ENCODE results near the gene MLH3. TPM values are rescaled to one million over a fixed set of nuclear protein-coding genes. Genes with fewer than 3 reads are reported as not detected.
A peak's percentile ranks its signal among the peaks of the same experiment; 100 is the strongest.

Gene MLH3
- total RNA-seq, 5 donors from 2014 or later (not counting 1 experiment from before 2014, with no cell fraction given): 17.3 to 28.2 (median 22.1) TPM

DNA sequence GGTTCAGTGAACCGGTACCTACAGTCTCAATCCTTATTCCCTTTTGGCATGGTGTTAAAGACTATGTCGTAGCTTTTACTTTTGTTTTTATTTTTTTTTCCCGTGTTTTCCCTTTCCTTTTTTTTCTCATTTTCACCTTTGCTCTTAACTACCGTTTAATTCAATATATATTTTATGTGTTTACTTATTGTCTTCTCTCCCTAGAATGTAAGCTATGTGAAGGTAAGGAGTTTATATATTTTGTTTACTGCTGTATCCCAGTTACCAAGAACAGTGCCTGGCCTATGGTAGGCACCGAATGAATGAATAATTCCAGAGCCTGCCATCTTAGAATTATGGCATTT is 261 bp upstream of the MLH3 start:
- WGBS (ENCODE audit: insufficient coverage): no CpG with 5 or more reads among the region's 5 CpGs
- Mint-ChIP-seq H3K9me3 (no peaks in the 10 kb centered on the region), H3K4me1 (peaks cover 41 to 48% (median 43%) of the 10 kb centered on the region in 3 donors), H3K27ac (peak overlapping the region; percentile 90 to 91), H3K36me3 (peaks cover 25% of the 10 kb centered on the region), H3K27me3 (no peaks in the 10 kb centered on the region), H3K4me3 (peak overlapping the region; percentile 92 to 93 (median 92))
- DNase-seq (no peak), ATAC-seq (replicated peaks in 1 of 4) (no peak)
- Histone ChIP-seq H3K36me3 (ENCODE audit: control insufficient read depth in 2 of 2, extremely low read depth in 1 of 2, insufficient read depth in 1 of 2, low read length in 1 of 2) (no peaks in the 10 kb centered on the region), H3K9me3 (peaks cover 2% of the 10 kb centered on the region), H3K4me3 (ENCODE audit: control insufficient read depth in 1 of 2, extremely low read depth in 1 of 2, low read length in 1 of 2) (peak overlapping the region; percentile 70 to 72), H3K4me1 (ENCODE audit: control insufficient read depth in 1 of 2, extremely low read depth in 1 of 2, insufficient read depth in 2 of 2, low read length in 2 of 2) (peaks cover 2 to 13% of the 10 kb centered on the region in 2 experiments), H3K27ac (ENCODE audit: low read length) (peak overlapping the region; percentile 55), H3K27me3 (replicated peaks in 1 of 2; ENCODE audit: control insufficient read depth in 2 of 2, extremely low read depth in 1 of 2, insufficient read depth in 2 of 2, low read length in 1 of 2) (no peaks in the 10 kb centered on the region)
- POLR2A ChIA-PET: interaction anchor here (0.6 to 1.1 kb wide), 3 partner anchors 12 to 443 kb away, joined by 3 to 6 read pairs (median 4); partner anchors contain the start of gene ACYP1 (in 1 of the 2)
- CTCF ChIA-PET: interaction anchor here (0.5 to 1.0 kb wide), 5 partner anchors 12 to 168 kb away, joined by 3 to 6 read pairs (median 4); partner anchors contain the start of gene ACYP1 (in 1 of the 2)

GRCh38 chr14:75049731-75050201 is 1.5 kb downstream of the MLH3 start:
- Mint-ChIP-seq H3K36me3 (peaks cover 18% of the 10 kb centered on the region), H3K9me3 (no peaks in the 10 kb centered on the region), H3K4me3 (peak overlapping the region; percentile 92 to 93 (median 92)), H3K27ac (peak overlapping the region in 1 of 2 donors; percentile 14), H3K4me1 (peaks cover 56 to 63% (median 59%) of the 10 kb centered on the region in 3 donors), H3K27me3 (no peaks in the 10 kb centered on the region)
- H3K4me3 ChIP-seq (ENCODE audit: control insufficient read depth in 1 of 2, extremely low read depth in 1 of 2, low read length in 1 of 2): no peak overlapping the region
- WGBS (ENCODE audit: insufficient coverage): 100% methylated on average over 1 of the region's 3 CpGs
- H3K4me1 ChIP-seq (ENCODE audit: control insufficient read depth in 1 of 2, extremely low read depth in 1 of 2, insufficient read depth in 2 of 2, low read length in 2 of 2): peaks cover 2 to 17% of the 10 kb centered on the region in 2 experiments
- H3K36me3 ChIP-seq (ENCODE audit: control insufficient read depth in 2 of 2, extremely low read depth in 1 of 2, insufficient read depth in 1 of 2, low read length in 1 of 2): no peaks in the 10 kb centered on the region
- ChIA-PET POLR2A (interaction anchor here (0.6 to 1.4 kb wide), 4 partner anchors 13 to 1554 kb away, joined by 3 to 6 read pairs (median 3); no protein-coding TSS in a partner anchor), CTCF (no interaction called here)
- DNase-seq (no peak), ATAC-seq (replicated peaks in 1 of 4) (no peak)
- H3K27me3 ChIP-seq (replicated peaks in 1 of 2; ENCODE audit: control insufficient read depth in 2 of 2, extremely low read depth in 1 of 2, insufficient read depth in 2 of 2, low read length in 1 of 2): no peaks in the 10 kb centered on the region
- H3K9me3 ChIP-seq: peaks cover 2% of the 10 kb centered on the region
- H3K27ac ChIP-seq (ENCODE audit: low read length): no peak overlapping the region

DNA sequence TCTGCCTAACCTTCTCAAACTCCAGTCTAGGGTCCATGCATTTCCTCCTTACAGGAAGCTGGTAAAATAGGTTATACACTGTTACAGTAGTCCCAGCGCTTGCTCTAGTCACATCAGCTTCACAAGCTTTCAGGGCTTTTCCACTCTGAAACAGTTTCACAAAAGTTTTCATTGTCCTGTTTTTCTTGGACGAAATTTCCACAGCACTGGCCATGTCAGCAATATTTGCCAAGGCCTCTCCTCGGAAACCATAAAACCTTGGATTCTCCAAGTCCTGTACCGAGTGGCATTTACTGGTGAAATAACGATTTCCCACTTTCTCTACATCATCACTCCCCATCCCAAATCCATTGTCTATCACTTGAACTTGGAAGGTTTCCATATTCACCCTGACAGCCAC is 2.1 kb downstream of the MLH3 start:
- peaks cover 62 to 70% (median 65%) of the 10 kb centered on the region in 3 donors for H3K4me1 Mint-ChIP-seq
- ChIA-PET CTCF (interaction anchor here (0.5 to 0.6 kb wide), 2 partner anchors 13 to 246 kb away, joined by 3 to 9 read pairs; no protein-coding TSS in a partner anchor), POLR2A (interaction anchor here (0.6 to 1.4 kb wide), 3 partner anchors 13 to 15 kb away, joined by 3 to 6 read pairs (median 6); partner anchors contain the start of gene ACYP1 (in 1 of the 2))
- H3K27ac ChIP-seq (ENCODE audit: low read length): no peak overlapping the region
- H3K4me3 ChIP-seq (ENCODE audit: control insufficient read depth in 1 of 2, extremely low read depth in 1 of 2, low read length in 1 of 2): no peak overlapping the region
- peaks cover 18% of the 10 kb centered on the region for H3K36me3 Mint-ChIP-seq
- 97% methylated on average over 4 of the region's 5 CpGs for WGBS (ENCODE audit: insufficient coverage)
- no peak overlapping the region for H3K4me3 Mint-ChIP-seq
- H3K27me3 Mint-ChIP-seq: no peaks in the 10 kb centered on the region
- ATAC-seq (replicated peaks in 1 of 4) (no peak), DNase-seq (no peak)
- peaks cover 2 to 17% of the 10 kb centered on the region in 2 experiments for H3K4me1 ChIP-seq (ENCODE audit: control insufficient read depth in 1 of 2, extremely low read depth in 1 of 2, insufficient read depth in 2 of 2, low read length in 2 of 2)
- H3K36me3 ChIP-seq (ENCODE audit: control insufficient read depth in 2 of 2, extremely low read depth in 1 of 2, insufficient read depth in 1 of 2, low read length in 1 of 2): no peaks in the 10 kb centered on the region
- H3K9me3 Mint-ChIP-seq: no peaks in the 10 kb centered on the region
- no peak overlapping the region for H3K27ac Mint-ChIP-seq
- H3K27me3 ChIP-seq (replicated peaks in 1 of 2; ENCODE audit: control insufficient read depth in 2 of 2, extremely low read depth in 1 of 2, insufficient read depth in 2 of 2, low read length in 1 of 2): no peaks in the 10 kb centered on the region
- peaks cover 2% of the 10 kb centered on the region for H3K9me3 ChIP-seq

DNA sequence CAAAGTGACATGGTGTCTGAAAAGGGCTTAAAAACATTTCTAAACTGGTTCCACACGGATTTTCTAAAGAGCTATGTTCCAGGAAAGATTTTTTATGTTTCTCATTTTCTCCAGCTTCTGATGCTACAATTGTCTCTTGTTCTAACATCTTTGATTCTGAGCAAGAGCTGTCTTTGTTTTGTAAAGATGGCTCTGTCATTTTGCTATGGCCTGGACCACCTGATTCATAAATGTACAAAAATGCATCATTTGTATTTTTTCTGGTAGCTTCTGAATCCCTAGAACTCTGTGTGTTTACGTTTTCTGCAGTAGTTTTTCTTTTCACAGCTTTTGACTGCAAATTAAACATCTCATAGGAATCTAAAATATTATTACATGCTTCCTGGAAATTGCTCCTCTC is 3.2 kb downstream of the MLH3 start:
- CTCF ChIA-PET: no interaction called here
- DNase-seq (no peak), ATAC-seq (replicated peaks in 1 of 4) (no peak)
- H3K4me1 ChIP-seq (ENCODE audit: control insufficient read depth in 1 of 2, extremely low read depth in 1 of 2, insufficient read depth in 2 of 2, low read length in 2 of 2): peaks cover 2 to 17% of the 10 kb centered on the region in 2 experiments
- 83% methylated on average over 1 of the region's 2 CpGs for WGBS (ENCODE audit: insufficient coverage)
- H3K27ac Mint-ChIP-seq: no peak overlapping the region
- peaks cover 2% of the 10 kb centered on the region for H3K9me3 ChIP-seq
- no peak overlapping the region for H3K4me3 ChIP-seq (ENCODE audit: control insufficient read depth in 1 of 2, extremely low read depth in 1 of 2, low read length in 1 of 2)
- peaks cover 23% of the 10 kb centered on the region for H3K36me3 Mint-ChIP-seq
- H3K27me3 ChIP-seq (replicated peaks in 1 of 2; ENCODE audit: control insufficient read depth in 2 of 2, extremely low read depth in 1 of 2, insufficient read depth in 2 of 2, low read length in 1 of 2): no peaks in the 10 kb centered on the region
- peaks cover 64 to 70% (median 68%) of the 10 kb centered on the region in 3 donors for H3K4me1 Mint-ChIP-seq
- H3K36me3 ChIP-seq (ENCODE audit: control insufficient read depth in 2 of 2, extremely low read depth in 1 of 2, insufficient read depth in 1 of 2, low read length in 1 of 2): peaks cover 0 to 3% of the 10 kb centered on the region in 2 donors
- POLR2A ChIA-PET: interaction anchor here (0.6 to 1.1 kb wide), 3 partner anchors 16 to 79 kb away, joined by 3 to 6 read pairs (median 3); partner anchors contain the start of gene ACYP1 (in 2 of the 2)
- no peaks in the 10 kb centered on the region for H3K27me3 Mint-ChIP-seq
- no peak overlapping the region for H3K27ac ChIP-seq (ENCODE audit: low read length)
- H3K9me3 Mint-ChIP-seq: no peaks in the 10 kb centered on the region
- no peak overlapping the region for H3K4me3 Mint-ChIP-seq

DNA sequence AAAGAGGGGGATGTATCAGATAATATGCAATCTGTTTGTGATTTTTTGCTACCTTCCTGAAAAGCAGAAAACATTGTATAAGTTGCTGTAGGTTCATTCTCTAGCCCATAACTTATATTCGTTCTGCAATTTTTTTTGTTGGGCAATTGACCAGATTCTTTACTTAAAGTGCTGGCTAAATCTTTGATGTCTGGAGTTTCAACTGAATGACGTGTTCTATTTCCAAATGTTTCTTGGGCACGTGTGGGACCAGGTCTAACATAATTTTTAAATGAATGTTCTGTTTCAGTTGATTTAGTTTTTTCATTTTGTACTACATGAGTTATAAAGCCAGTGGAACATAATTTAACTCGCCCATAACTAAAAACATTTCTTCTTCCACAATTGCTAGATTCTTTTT is 3.8 kb downstream of the MLH3 start:
- Mint-ChIP-seq H3K4me3 (no peak overlapping the region), H3K27me3 (no peaks in the 10 kb centered on the region), H3K9me3 (no peaks in the 10 kb centered on the region), H3K27ac (no peak overlapping the region), H3K4me1 (peaks cover 64 to 70% (median 68%) of the 10 kb centered on the region in 3 donors), H3K36me3 (peaks cover 23% of the 10 kb centered on the region)
- WGBS (ENCODE audit: insufficient coverage): no CpG with 5 or more reads among the region's 4 CpGs
- H3K36me3 ChIP-seq (ENCODE audit: control insufficient read depth in 2 of 2, extremely low read depth in 1 of 2, insufficient read depth in 1 of 2, low read length in 1 of 2): peaks cover 0 to 6% of the 10 kb centered on the region in 2 donors
- CTCF ChIA-PET: no interaction called here
- H3K27ac ChIP-seq (ENCODE audit: low read length): no peak overlapping the region
- peaks cover 2 to 17% of the 10 kb centered on the region in 2 experiments for H3K4me1 ChIP-seq (ENCODE audit: control insufficient read depth in 1 of 2, extremely low read depth in 1 of 2, insufficient read depth in 2 of 2, low read length in 2 of 2)
- POLR2A ChIA-PET: no interaction called here
- H3K27me3 ChIP-seq (replicated peaks in 1 of 2; ENCODE audit: control insufficient read depth in 2 of 2, extremely low read depth in 1 of 2, insufficient read depth in 2 of 2, low read length in 1 of 2): no peaks in the 10 kb centered on the region
- DNase-seq: no peak
- peaks cover 2% of the 10 kb centered on the region for H3K9me3 ChIP-seq
- ATAC-seq (replicated peaks in 1 of 4): no peak
- H3K4me3 ChIP-seq (ENCODE audit: control insufficient read depth in 1 of 2, extremely low read depth in 1 of 2, low read length in 1 of 2): no peak overlapping the region

- Histone ChIP-seq H3K27me3 (replicated peaks in 1 of 2; ENCODE audit: control insufficient read depth in 2 of 2, extremely low read depth in 1 of 2, insufficient read depth in 2 of 2, low read length in 1 of 2) (no peaks in the 10 kb centered on the region), H3K4me1 (ENCODE audit: control insufficient read depth in 1 of 2, extremely low read depth in 1 of 2, insufficient read depth in 2 of 2, low read length in 2 of 2) (peaks cover 2 to 17% of the 10 kb centered on the region in 2 experiments), H3K27ac (ENCODE audit: low read length) (no peak overlapping the region), H3K4me3 (ENCODE audit: control insufficient read depth in 1 of 2, extremely low read depth in 1 of 2, low read length in 1 of 2) (no peak overlapping the region), H3K9me3 (peaks cover 2% of the 10 kb centered on the region), H3K36me3 (ENCODE audit: control insufficient read depth in 2 of 2, extremely low read depth in 1 of 2, insufficient read depth in 1 of 2, low read length in 1 of 2) (peaks cover 0 to 9% of the 10 kb centered on the region in 2 donors)
- no peak for DNase-seq
- H3K27me3 Mint-ChIP-seq: no peaks in the 10 kb centered on the region
- ATAC-seq (replicated peaks in 1 of 4): no peak
- CTCF ChIA-PET: no interaction called here
- WGBS (ENCODE audit: insufficient coverage): no CpG with 5 or more reads among the region's 3 CpGs
- H3K27ac Mint-ChIP-seq: no peak overlapping the region
- H3K36me3 Mint-ChIP-seq: peaks cover 26% of the 10 kb centered on the region
- no peaks in the 10 kb centered on the region for H3K9me3 Mint-ChIP-seq
- POLR2A ChIA-PET: interaction anchor here in 1 of 2 donors (0.6 kb wide), 1 partner anchor 105 kb away, joined by 4 read pairs; no protein-coding TSS in a partner anchor
- H3K4me1 Mint-ChIP-seq: peaks cover 65 to 70% (median 66%) of the 10 kb centered on the region in 3 donors
- no peak overlapping the region for H3K4me3 Mint-ChIP-seq
Measured at GRCh38 chr14:75046899-75047298, 4.4 kb downstream of the MLH3 start.

Data from T-cell (primary cell).